Neural cell (in vitro differentiated cells): ENCODE data around the gene FSTL5.

Experiments used
- EP300 ChIP-seq: fragments of 450-650 bp; conservative IDR thresholded peaks from 2 replicates; pipeline ENCODE4 v1.6.1; 2014; ENCODE audit warnings: antibody characterized with exemption, mild to moderate bottlenecking, moderate library complexity; ENCODE audit not compliant: poor library complexity, severe bottlenecking
- EZH2 ChIP-seq: fragments of 200-600, 300-800 bp; shearing (Covaris generic), sonication (generic); IDR thresholded peaks from 2 replicates; pipeline ENCODE4 v1.6.1; 2014; ENCODE audit warnings: antibody characterized with exemption, low read length, borderline replicate concordance, mild to moderate bottlenecking; ENCODE audit not compliant: insufficient read depth, poor library complexity, severe bottlenecking
- MXI1 ChIP-seq: fragments of 450-650 bp; conservative IDR thresholded peaks from 2 replicates; pipeline ENCODE4 v1.6.1; 2014; ENCODE audit warnings: antibody characterized with exemption, mild to moderate bottlenecking; ENCODE audit not compliant: poor library complexity, severe bottlenecking
- POLR2AphosphoS5 ChIP-seq: IDR thresholded peaks from 2 replicates; pipeline ENCODE4 v1.6.1; 2012
- RAD21 ChIP-seq: fragments of 450-650 bp; conservative IDR thresholded peaks from 2 replicates; pipeline ENCODE4 v1.6.1; 2014; ENCODE audit warnings: antibody characterized with exemption, mild to moderate bottlenecking, moderate library complexity
- TAF1 ChIP-seq: IDR thresholded peaks from 2 replicates; pipeline ENCODE4 v1.6.1; 2012; ENCODE audit warnings: low read depth
- TF ChIP-seq, protein P1 (sequence below): fragments of 450-650 bp; IDR thresholded peaks from 2 replicates; pipeline ENCODE4 v1.5.1; 2014; ENCODE audit warnings: antibody characterized with exemption, mild to moderate bottlenecking, moderate library complexity; ENCODE audit not compliant: poor library complexity, severe bottlenecking
- TF ChIP-seq, protein P2 (sequence below): IDR thresholded peaks from 2 replicates; pipeline ENCODE4 v1.6.1; 2012; ENCODE audit warnings: borderline replicate concordance

DNA sequence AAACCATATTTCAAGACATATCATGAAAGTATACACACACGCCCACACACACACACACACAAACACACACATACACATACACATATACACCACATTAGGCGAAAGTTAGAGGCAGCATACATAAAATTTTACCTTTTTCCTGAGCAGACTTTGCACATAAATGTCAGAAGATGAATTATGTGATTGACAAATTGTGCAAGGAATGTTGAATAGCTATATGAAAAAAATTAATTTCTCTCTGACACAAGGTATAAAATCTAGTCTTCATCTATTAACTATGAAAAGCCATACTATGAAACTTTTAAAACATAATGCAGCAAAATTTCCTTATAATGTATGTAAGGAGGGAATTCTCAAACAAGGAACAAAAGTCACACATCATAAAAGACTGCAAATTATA lies 24.4 kb downstream of the FSTL5 start:
- TF ChIP-seq, protein P1, sequence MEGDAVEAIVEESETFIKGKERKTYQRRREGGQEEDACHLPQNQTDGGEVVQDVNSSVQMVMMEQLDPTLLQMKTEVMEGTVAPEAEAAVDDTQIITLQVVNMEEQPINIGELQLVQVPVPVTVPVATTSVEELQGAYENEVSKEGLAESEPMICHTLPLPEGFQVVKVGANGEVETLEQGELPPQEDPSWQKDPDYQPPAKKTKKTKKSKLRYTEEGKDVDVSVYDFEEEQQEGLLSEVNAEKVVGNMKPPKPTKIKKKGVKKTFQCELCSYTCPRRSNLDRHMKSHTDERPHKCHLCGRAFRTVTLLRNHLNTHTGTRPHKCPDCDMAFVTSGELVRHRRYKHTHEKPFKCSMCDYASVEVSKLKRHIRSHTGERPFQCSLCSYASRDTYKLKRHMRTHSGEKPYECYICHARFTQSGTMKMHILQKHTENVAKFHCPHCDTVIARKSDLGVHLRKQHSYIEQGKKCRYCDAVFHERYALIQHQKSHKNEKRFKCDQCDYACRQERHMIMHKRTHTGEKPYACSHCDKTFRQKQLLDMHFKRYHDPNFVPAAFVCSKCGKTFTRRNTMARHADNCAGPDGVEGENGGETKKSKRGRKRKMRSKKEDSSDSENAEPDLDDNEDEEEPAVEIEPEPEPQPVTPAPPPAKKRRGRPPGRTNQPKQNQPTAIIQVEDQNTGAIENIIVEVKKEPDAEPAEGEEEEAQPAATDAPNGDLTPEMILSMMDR, result no peak
- TF ChIP-seq RAD21, result no peak
- TF ChIP-seq POLR2AphosphoS5, result peak; percentile 18
- TF ChIP-seq TAF1, result no peak
- TF ChIP-seq EP300, result peak; percentile 77
- TF ChIP-seq, protein P2, sequence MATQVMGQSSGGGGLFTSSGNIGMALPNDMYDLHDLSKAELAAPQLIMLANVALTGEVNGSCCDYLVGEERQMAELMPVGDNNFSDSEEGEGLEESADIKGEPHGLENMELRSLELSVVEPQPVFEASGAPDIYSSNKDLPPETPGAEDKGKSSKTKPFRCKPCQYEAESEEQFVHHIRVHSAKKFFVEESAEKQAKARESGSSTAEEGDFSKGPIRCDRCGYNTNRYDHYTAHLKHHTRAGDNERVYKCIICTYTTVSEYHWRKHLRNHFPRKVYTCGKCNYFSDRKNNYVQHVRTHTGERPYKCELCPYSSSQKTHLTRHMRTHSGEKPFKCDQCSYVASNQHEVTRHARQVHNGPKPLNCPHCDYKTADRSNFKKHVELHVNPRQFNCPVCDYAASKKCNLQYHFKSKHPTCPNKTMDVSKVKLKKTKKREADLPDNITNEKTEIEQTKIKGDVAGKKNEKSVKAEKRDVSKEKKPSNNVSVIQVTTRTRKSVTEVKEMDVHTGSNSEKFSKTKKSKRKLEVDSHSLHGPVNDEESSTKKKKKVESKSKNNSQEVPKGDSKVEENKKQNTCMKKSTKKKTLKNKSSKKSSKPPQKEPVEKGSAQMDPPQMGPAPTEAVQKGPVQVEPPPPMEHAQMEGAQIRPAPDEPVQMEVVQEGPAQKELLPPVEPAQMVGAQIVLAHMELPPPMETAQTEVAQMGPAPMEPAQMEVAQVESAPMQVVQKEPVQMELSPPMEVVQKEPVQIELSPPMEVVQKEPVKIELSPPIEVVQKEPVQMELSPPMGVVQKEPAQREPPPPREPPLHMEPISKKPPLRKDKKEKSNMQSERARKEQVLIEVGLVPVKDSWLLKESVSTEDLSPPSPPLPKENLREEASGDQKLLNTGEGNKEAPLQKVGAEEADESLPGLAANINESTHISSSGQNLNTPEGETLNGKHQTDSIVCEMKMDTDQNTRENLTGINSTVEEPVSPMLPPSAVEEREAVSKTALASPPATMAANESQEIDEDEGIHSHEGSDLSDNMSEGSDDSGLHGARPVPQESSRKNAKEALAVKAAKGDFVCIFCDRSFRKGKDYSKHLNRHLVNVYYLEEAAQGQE, result peak; percentile 50
- TF ChIP-seq EZH2, result no peak
- no peak for TF ChIP-seq MXI1
